ENCODE measurements around the gene CAPN13. TPM values are rescaled to one million over a fixed set of nuclear protein-coding genes. Genes with fewer than 3 reads are reported as not detected.

CAPN13 gene
- total and polyA plus RNA-seq, 4 donors = 0.13 to 0.42 TPM; not detected in 2

GRCh38 chr2:30688956-30689401 is 118.3 kb downstream of the CAPN13 start:
- Histone ChIP-seq H3K4me1 (ENCODE audit: control insufficient read depth in 4 of 4, insufficient read depth in 4 of 4, low read length in 3 of 4) (no peaks in the 10 kb centered on the region), H3K36me3 (ENCODE audit: control insufficient read depth in 4 of 4, insufficient read depth in 3 of 4, low read depth in 1 of 4, low read length in 3 of 4) (no peaks in the 10 kb centered on the region), H3K9me3 (ENCODE audit: control insufficient read depth in 4 of 4, low read length in 3 of 4) (no peaks in the 10 kb centered on the region), H3K9ac (ENCODE audit: low read depth in 1 of 2, low read length in 2 of 2) (no peak overlapping the region), H3K27me3 (ENCODE audit: control insufficient read depth in 4 of 4, insufficient read depth in 4 of 4, low read length in 3 of 4) (no peaks in the 10 kb centered on the region), H3K27ac (ENCODE audit: low read depth in 1 of 2, low read length in 2 of 2) (no peak overlapping the region), H3K4me3 (ENCODE audit: low read depth in 1 of 3, low read length in 3 of 3) (no peak overlapping the region)
- 91% methylated on average over 4 of the region's 4 CpGs for WGBS
- TF ChIP-seq YY1 (IDR thresholded peaks at IDR 0.05) (no peak), REST (IDR thresholded peaks at IDR 0.05) (no peak), JUND (IDR thresholded peaks at IDR 0.05) (no peak)
- DNase-seq (ENCODE audit: low spot score) = peak; percentile 27

GRCh38 chr2:30686669-30687068 is 120.6 kb downstream of the CAPN13 start:
- Histone ChIP-seq H3K9me3 (ENCODE audit: control insufficient read depth in 4 of 4, low read length in 3 of 4) (no peaks in the 10 kb centered on the region), H3K36me3 (ENCODE audit: control insufficient read depth in 4 of 4, insufficient read depth in 3 of 4, low read depth in 1 of 4, low read length in 3 of 4) (no peaks in the 10 kb centered on the region), H3K4me3 (ENCODE audit: low read depth in 1 of 3, low read length in 3 of 3) (no peak overlapping the region), H3K9ac (ENCODE audit: low read depth in 1 of 2, low read length in 2 of 2) (no peak overlapping the region), H3K4me1 (ENCODE audit: control insufficient read depth in 4 of 4, insufficient read depth in 4 of 4, low read length in 3 of 4) (no peaks in the 10 kb centered on the region), H3K27me3 (ENCODE audit: control insufficient read depth in 4 of 4, insufficient read depth in 4 of 4, low read length in 3 of 4) (no peaks in the 10 kb centered on the region), H3K27ac (ENCODE audit: low read depth in 1 of 2, low read length in 2 of 2) (no peak overlapping the region)
- TF ChIP-seq HNF4G (IDR thresholded peaks at IDR 0.05) (no peak), ATF3 (IDR thresholded peaks at IDR 0.05) (no peak), HNF4A (conservative IDR thresholded peaks at IDR 0.05) (no peak), YY1 (IDR thresholded peaks at IDR 0.05) (no peak), EGR1 (IDR thresholded peaks at IDR 0.05; ENCODE audit: low read depth in 2 of 2) (no peak), ZBTB33 (IDR thresholded peaks at IDR 0.05) (no peak), CTCF (IDR thresholded peaks at IDR 0.05; ENCODE audit: low read depth, low read length, missing input control) (no peak), FOXA1 (IDR thresholded peaks at IDR 0.05) (no peak), SP1 (IDR thresholded peaks at IDR 0.05) (no peak), RXRA (IDR thresholded peaks at IDR 0.05) (no peak), RAD21 (IDR thresholded peaks at IDR 0.05) (no peak), MAX (IDR thresholded peaks at IDR 0.05) (no peak), FOXA2 (IDR thresholded peaks at IDR 0.05) (no peak), REST (IDR thresholded peaks at IDR 0.05) (no peak)
- 91% methylated on average over 4 of the region's 4 CpGs for WGBS
- DNase-seq (ENCODE audit: low spot score) = no peak
